ENCODE results near the gene DNAJC8. TPM values are rescaled to one million over a fixed set of nuclear protein-coding genes. Genes with fewer than 3 reads are reported as not detected.

Gene DNAJC8
- total RNA-seq (2014; rRNA removed; shearing (Covaris generic)): 121 and 199 TPM in 2 replicates

- DNase-seq (ENCODE audit: low read depth): peak; percentile 95
These were observed at the start of gene DNAJC8 for GRCh38 chr1:28232558-28233263. TSS of gene DNAJC8 (minus strand) at chr1:28233029. CDS start at chr1:28232998, 31 bp downstream.

DNA sequence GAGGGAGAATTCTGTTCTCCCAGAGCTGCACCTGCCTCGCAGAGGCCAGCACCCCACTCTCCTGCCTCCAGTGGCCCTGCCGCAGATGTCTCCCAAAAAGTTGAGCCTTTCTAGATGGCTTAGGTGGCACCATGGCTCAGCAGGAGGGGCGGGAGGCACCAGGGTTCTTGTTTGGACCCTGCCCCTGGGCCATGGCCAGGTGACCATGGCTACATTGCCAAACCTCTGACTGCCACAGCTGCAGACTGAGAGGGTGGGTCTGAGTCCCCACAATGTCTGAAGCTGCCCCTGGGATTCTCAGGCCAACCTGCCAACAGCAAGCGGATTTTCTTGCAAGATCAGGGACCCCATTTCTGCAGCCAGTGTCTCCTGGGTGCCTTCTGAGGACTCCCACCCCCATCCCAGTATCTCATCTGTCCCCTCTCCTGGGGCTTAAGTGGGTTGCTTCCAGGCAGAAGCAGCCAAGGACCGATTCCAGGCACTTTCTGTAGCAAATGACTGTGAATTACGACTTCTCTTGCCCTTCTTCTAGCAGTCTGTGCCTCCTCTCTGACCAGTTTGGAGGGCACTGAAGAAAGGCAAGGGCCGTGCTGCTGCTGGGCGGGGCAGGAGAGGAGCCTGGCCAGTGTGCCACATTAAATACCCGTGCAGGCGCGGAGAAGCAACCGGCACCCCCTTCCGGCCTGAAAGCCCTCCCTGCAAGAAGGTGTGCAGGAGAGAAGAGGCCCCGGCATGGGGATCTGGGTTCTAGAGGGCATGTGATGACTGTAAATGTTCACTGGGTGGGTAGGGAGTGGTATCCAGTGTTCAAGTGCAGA lies 49.0 kb upstream of the DNAJC8 start:
- DNase-seq (ENCODE audit: low read depth): no peak

- no peak for DNase-seq (ENCODE audit: low read depth)
These were observed 48.1 kb upstream of the DNAJC8 start for GRCh38 chr1:28280977-28281381.

DNA sequence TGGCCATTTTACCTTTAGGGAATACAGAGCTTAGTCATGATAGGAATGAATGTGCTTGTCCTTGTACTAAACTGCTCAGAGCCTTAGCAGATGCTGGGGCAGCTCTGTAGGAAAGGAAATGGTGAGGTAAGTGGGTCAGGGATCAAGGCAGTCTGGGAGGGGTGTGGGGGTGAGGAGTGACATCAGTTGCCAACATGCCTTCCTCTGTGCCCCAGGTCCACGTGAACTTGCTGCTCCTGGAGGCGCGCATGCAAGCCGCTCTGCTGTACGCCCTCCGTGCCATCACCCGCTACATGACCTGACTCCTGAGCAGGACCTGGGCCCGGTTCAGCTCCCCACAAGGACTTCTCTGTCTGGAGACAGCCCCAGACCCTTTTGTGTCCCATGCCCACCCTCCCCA lies 47.7 kb upstream of the DNAJC8 start:
- peak; percentile 28 for DNase-seq (ENCODE audit: low read depth)

- DNase-seq (ENCODE audit: low read depth): no peak
These were observed 46.9 kb upstream of the DNAJC8 start for GRCh38 chr1:28279721-28280120.

- no peak for DNase-seq (ENCODE audit: low read depth)
These were observed 45.9 kb upstream of the DNAJC8 start for GRCh38 chr1:28278763-28279162.

GRCh38 chr1:28273216-28273860 lies 40.5 kb upstream of the DNAJC8 start:
- DNase-seq (ENCODE audit: low read depth): no peak

- DNase-seq (ENCODE audit: low read depth): no peak
These were observed 39.5 kb upstream of the DNAJC8 start for GRCh38 chr1:28272215-28272852.

DNA sequence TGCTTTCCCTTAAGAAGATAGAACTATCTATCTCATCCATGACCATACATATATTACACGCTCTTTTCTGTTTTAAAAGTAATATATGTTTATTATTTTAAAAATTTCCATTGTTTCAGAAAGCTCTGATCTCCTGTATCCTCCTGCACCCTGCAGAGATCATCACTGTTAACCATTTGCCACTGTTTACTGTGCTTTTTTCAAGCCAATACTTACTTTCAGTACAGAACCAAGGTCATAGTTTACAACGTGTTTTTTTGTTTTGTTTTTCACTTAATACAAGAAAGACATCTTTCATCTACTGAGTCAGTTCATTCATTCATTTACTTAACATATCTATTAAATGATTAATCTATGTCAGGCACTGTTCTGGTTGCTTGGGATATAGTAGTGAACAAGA lies 36.7 kb upstream of the DNAJC8 start:
- no peak for DNase-seq (ENCODE audit: low read depth)

- no peak for DNase-seq (ENCODE audit: low read depth)
These were observed 34.8 kb upstream of the DNAJC8 start for GRCh38 chr1:28267633-28268032.

- no peak for DNase-seq (ENCODE audit: low read depth)
These were observed 34.1 kb upstream of the DNAJC8 start for GRCh38 chr1:28266920-28267322.

- no peak for DNase-seq (ENCODE audit: low read depth)
These were observed 32.7 kb upstream of the DNAJC8 start for GRCh38 chr1:28265577-28265976.

DNA sequence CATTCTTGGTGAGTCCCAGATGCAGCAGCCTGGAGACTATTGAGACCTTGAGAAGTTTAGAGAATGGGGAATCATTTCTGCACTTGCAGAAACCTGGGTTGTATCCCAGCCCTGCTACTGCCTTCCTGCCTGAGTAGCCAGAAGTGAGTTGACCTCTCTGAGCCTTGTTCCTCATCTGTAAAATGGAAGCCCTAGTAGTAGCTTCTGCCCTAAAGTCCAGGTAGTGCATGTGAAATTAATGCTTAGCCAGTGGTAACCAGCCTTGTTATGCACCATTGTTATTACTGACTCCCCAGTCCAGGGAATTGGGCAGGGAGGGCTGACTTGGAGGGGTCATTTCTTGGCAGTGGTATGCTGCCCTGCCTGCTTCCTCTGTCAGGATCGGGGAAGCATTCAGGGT lies 32.1 kb upstream of the DNAJC8 start:
- no peak for DNase-seq (ENCODE audit: low read depth)

GRCh38 chr1:28260803-28261174 lies 28.0 kb upstream of the DNAJC8 start:
- DNase-seq (ENCODE audit: low read depth): no peak

DNA sequence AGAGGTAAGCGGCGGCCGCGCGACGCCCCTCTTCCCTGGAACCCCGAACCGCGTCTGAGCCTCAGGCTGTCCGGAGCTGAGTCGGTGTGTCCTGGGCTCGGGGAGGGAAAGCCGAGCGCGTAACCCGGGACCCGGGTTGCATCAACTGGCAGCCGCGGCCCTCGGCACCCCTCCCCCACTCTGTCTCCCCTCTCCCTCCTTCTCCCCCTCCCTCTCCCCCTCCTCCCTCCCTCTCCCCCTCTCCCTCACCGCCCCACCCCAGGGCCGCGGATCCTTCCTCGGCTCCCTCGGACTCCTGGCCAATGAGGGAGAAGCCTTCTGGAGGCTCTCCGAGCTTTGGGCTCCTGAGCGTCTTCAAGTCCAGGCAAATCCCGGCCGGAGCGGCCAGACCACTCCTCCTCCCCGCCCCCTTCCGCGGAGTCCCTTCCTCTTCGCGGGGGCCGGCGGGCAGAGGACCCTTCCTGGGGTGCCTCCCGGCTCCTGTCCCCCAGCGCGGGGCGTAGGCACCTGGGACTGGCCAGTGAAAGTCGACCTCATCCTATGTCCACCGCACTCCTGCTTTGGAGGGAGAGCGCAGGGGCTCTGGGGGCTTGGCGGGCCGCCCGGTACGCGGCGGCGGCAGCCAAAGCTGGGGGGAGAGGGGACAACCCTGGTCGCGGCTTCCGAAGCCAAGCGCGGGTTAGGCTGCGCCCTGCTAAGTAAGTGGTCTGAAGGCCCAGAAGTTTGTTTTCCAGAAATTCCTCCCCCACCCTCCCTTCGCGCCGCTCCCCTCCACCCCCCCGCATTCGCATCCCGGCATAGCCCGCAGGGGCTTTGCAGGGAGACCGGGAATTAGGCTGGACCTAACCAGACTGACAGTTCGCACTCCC lies 27.3 kb upstream of the DNAJC8 start:
- DNase-seq (ENCODE audit: low read depth): peak; percentile 68

- DNase-seq (ENCODE audit: low read depth): peak; percentile 98
These were observed 26.6 kb upstream of the DNAJC8 start, which contains the start of gene SESN2 for GRCh38 chr1:28259252-28259933. TSS of gene SESN2 (plus strand) at chr1:28259518. CDS start at chr1:28259848, 330 bp downstream.

DNA sequence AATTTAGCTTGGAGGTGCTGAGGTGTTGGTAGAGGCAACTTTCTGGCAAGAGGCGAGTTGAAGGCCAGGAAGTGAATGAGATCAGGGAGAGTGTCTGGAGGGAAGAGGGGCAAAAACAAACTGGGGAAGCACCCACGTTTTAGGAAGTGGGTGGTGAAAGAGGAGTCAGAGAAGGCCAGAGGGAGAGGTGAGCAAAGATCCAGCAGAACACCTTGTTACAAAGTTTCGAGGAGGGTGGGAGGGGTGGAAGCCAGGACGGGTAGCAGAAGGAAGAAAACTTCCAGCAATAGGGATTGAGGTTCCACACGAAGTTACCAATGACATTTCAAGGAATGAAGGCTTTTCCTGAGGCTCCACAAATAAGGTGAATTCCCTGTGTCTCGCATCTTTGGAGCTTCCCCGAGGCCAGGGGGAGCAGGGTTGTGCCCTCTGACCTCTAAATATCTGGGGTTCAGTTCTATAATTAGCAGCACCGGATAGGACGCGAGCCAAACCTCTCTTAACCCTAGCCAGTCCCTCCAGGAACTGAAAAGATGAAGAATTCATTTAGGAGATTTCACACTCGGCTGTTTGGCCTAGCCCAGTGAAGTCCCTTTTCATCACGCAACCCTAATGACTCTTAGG lies 25.9 kb upstream of the DNAJC8 start:
- peak; percentile 12 for DNase-seq (ENCODE audit: low read depth)

GRCh38 chr1:28257736-28258135 lies 24.9 kb upstream of the DNAJC8 start:
- DNase-seq (ENCODE audit: low read depth): no peak

DNA sequence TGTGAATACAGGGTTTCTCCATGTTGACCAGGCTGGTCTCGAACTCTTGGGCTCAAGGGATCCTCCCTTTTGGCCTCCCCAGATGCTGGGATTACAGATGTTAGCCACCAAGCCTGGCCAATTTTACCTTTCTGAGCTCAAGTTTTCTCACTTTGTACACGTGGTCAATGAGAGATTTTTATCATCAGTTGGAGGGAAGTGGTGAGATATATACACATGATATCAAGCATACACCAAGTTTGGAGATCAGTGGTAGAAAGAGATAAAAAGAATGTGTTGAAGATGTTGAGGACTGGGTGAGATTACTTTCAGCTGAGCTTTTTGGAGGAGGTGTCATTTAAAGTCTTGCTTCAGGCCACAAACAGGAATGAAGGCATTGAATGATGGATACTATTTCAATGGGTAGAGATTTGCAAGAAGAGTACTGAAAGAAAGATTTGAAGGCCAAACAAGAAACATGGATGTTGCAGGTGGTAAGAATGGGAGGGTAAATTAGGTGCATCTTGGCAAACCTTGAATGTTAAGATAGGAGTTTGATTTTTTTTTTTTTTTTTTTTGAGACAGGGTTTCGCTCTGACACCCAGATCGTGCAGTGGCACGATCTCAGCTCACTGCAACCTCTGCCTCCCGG lies 23.5 kb upstream of the DNAJC8 start:
- DNase-seq (ENCODE audit: low read depth): no peak

All from Daoy (cell line).